Left lobe of liver (tissue), 2 donors: Measurements from ENCODE around the gene TEC. TPM values are rescaled to one million over a fixed set of nuclear protein-coding genes. Genes with fewer than 3 reads are reported as not detected.
A peak's percentile ranks its signal among the peaks of the same experiment; 100 is the strongest.

ENCODE experiments used
- ATAC-seq: fragments of 200-7000 bp; cut with Tn5 transposase; one replicate; pipeline ENCODE4 v1.9.1; 2020; ENCODE audit warnings: mild to moderate bottlenecking, moderate library complexity
- DNase-seq: peaks from one replicate; pipeline ENCODE4 v3.0.0-alpha.2; 2020; ENCODE audit warnings: low spot score
- total RNA-seq: library from RNA; stranded (reverse); gene quantifications from one replicate; pipeline ENCODE4 v1.2.1, GENCODE V29; 2021
- donor health status: DM: no; HTN: no; CAD: no; lungs with moderate emphysema.
- donor health status: DM: no; HTN: yes; CAD: no.

Gene TEC
- total RNA-seq, 1 donor from 2014 or later = 3.2 TPM

DNA sequence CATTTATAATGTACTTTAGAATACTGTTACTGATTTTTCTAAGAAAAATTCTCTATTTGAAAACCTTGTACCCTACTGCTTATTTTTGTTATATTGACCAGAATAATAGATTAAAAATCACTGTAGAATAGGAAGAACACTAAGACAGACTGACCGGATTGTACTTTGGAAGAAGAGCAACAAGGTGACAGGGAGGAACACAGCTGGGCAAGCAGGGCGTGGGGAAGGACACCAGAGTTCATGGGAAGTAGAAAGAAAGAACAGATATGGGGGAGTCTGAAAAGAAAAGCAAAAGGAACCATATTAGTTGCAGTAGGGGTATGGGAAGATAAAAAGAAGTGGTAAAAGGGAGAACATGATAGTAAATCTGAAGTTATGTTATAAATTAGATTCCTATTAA, 174.2 kb downstream of the TEC start:
- no peak for ATAC-seq
- DNase-seq = no peak

DNA sequence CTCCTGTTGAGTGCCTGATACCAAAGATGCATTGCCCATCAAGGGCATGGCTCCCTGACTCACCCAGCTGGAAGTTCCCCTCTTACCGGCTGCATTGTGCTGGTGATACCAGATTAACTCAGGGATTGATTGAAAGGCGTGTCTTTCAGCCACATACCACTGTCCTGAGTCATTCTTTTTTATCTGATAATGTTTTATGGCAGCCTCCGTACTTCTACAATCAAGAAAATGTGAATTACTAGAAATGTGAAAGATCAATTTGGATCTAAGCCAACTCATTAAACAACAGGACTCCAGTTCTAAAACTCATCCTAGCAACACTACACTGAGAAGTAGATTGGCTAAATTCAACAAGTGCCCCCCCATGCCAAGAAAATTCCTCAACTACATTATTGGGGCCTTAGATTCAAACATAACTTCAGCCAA, 175.6 kb downstream of the TEC start:
- ATAC-seq = no peak
- no peak for DNase-seq

DNA sequence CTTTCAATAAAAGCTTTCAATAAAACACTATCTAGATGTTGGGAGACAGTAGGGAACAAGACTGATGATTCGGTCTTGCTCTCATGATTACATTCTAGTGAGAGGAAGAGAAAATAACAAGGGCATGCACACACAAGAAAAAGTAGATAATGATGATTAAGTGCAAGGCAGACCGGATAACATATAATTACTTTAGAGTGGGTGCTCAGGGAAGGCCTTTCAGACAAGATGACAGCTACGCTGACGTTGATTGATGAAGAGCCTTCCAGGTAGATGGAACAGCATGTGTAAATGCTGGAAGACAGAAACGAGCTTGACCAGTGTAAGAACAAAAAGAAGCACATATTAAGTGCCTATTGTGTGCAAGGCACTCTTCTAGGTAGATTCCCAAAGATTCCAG, 179.0 kb downstream of the TEC start:
- DNase-seq (no peak), ATAC-seq (no peak)

DNA sequence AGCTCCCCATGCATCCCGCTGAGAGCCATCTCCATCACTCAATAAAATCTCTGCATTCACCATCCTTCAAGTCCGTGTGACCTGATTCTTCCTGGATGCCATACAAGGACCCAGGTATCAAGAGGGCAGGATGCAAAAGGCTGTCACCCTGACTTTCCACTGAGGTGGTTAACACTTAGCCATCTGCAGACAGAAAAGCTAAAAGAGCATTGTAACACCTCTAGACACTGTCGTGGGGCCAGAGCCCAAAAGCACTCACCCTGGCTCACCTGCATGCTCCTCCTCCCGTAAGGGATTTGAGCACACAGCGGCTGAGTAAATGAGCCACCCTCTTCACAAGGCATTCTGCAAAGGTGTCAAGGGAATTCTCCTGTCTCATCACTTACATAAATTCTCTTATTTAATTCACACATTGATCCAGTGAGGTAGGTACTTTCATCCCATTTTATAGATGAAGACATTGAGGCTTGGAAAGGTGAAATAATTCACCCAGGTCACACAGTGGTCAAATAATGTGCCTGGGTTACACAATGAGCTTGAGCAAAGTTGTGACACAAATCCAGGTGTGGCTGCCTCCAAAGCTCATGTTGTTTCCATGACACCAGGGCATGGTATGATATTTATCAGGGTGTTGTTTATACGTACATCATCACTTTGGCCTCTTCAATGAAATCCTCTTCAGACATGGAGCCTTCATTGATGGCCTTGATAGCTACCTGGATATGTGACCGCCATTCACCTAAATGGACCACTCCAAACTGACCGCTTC, 183.6 kb downstream of the TEC start:
- peak; percentile 29 for ATAC-seq
- no peak for DNase-seq

Other genes starting within 250 kb of the TEC start
- gene TXK, start 135.6 kb downstream of the TEC start, total RNA-seq = 1.1 TPM
- gene SLAIN2, start 71.7 kb upstream of the TEC start, total RNA-seq = 32.2 TPM
- 0.15 TPM for gene SLC10A4, start 213.5 kb upstream of the TEC start, total RNA-seq
- gene ZAR1, start 220.4 kb upstream of the TEC start, total RNA-seq = not detected